ENCODE data around the gene OTUB2.
A peak's percentile ranks its signal among the peaks of the same experiment; 100 is the strongest.

OTUB2 gene

DNA sequence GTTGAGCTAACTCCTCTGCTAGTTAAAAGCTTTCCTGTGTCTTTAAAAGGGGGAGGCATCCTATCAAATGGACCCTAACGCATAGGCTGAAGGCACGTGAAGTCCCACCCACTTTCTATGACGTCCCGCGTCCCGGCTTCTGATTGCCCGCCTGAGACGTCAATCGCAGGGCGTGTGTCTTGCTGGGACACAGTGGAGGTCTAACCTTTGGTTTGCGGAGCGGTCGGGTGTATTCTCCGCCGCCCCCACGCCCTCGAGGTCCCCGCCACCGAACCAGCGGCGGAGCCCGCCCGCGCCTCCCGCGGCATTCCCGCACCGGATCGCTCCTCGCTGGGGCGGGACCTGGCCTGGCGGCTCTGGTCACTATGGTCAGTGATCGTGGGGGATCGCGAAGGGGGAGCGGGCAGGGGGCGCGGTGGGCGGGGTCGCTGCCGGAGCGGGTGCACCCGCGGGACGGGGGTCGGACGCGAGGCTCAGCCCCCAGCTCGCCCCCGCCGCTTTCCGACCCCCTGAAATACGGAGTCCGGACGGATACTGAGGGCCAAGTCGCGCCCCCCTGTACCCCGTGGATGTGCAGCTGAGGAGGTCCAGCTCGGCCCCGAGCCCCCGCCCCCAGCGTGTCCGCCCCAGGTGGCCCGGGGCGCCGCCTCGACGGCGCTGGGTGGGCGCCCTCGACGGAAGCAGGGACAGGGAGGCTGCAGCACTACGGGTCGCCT lies at the start of gene OTUB2:
Gene OTUB2, plus strand, starts transcription at position 168 of the 716 bp plus-strand sequence. Its CDS starts 198 bp downstream, at position 366.
- DNase-seq (ENCODE audit: low read depth) = peak; percentile 98

DNA sequence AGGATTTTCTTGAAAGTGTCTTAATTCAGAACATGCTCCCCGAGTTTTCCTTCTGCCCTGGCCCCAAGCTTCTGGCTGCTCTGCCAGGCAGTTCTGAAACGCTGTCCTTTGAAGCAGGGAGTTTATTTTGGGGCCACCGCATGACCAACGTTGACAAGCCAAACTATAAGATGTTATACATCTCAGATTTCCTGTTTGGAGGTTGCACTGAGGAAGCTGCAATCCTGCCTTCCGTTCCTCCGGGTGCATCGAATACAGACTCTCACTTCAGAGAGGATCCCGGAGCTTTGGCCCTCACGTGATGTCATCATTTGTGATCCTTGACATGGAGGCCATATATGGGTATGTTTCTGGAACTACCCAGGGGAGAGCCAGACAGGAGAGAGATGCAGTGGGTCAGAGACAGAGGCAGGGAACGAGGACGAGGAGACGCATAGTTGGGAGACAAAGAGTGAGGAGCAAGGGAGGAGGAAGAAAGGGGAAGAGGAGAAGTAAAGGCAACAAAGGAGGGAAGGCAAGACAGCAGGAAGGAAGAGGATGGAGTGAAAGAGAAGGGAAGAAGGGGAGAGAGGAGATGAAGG lies 49.6 kb upstream of the OTUB2 start, which contains the start of gene ASB2:
Gene ASB2, minus strand, starts transcription at position 94 of the 581 bp plus-strand sequence. CDS start 12,031 bp downstream, outside the sequence.
- no peak for DNase-seq (ENCODE audit: low read depth)

DNA sequence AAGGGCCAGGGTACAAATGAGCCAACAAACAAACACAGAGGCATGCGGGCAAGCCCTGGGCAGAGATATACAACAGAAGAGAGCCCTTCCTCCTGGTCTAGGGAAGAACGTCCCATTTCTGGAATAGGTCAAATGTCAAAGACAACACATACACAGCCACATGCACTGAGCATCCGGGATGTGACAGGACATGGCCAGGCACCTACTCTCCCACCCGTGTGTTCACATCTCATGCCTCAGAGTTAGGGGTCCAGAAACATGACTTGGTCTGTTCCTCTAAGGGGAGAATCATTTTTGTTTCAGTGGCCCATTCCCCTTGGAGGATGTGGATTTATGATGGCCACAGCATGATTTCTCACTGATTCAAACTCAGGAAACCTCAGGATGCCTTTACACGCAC lies 49.0 kb upstream of the OTUB2 start:
- DNase-seq (ENCODE audit: low read depth) = no peak

DNA sequence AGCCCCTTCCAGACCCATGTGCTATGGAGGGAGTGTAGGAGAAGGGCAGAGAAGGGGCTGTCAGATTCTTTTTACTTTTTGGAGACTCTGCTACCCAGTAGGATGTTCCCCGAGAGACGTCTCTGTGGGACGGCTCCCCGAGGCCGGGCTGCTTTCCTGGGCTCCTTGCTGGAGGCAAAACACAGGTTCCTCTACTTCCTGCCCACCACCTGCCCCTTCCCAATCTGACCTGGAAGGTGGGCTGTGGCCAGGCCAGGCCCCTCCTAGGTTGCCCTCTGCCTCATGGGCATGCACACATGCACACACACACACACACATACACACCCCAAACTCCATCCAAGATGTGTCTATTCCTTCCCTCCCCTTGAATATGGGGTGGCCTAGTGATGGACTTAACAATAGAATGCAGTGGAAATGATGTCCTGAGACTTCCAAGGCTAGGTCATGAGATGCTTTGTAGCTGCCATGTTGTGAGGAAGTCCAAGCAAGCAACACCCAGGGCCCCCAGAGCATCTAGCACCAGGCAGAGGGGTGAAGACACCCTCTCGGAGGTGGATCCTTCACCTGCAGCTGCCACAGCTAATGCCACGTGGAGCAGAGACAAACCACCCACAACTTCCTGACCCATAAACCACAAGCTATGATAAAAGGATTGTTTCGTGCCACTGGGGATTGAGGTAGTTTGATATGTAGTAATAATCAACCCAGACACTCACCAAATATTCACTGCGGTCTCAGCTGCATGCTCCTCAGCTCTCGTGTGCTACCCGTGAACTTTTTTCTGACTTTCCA lies 48.2 kb upstream of the OTUB2 start:
- no peak for DNase-seq (ENCODE audit: low read depth)

DNA sequence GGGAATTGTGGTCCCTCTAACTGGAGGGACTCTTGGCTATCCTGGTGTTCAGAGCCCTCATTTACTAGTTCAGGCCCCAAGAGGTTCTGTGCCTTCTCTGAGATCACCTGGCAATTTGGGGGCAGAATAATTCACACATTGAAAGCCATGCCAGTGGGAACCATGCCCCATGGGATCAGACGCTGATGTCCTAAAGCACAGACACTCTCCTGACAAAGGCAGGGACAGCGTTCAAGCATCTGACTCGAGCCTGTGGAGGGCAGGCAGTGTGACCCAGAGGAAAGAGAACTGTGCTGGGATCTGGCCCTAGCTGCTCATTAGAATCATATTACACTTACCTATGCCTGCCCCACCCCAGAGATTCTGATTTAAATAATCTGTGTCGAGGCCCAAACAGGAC lies 47.4 kb upstream of the OTUB2 start:
- DNase-seq (ENCODE audit: low read depth) = no peak

DNA sequence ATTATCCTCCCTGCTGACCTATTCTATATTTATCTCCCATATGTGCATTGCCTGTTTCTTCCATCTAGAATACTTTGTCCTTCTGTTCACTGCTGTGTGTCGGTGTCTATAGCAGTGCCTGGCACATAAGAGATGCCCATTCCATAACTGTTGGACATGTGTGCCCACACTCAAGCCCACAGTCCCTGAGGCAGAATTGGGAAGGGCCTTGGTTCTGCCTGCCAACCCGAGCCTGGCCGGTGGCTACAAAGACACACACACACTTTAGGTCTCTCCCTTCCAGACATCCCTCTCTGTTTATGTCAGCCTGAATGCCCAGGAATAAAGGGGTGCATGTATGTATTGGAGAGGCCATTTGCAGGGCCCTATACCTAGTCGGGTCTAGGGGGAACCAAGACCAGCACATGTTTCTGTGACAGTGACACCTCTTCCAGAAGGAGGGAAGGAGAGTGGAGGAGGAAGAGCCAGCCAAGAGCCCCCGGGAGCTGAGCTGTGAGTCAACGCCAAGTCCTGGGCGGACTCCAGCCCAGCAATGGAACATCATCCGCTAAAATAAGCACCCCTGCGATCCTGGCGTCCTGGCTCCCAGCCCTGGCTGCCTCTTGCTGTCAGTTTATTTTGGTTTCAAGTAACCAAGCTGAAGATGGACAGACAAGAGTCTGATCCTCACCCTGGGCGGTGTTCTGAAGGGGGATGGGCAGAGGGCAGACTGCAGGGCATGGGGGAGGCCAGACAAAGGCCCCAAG lies 45.5 kb upstream of the OTUB2 start:
- peak; percentile 25 for DNase-seq (ENCODE audit: low read depth)

DNA sequence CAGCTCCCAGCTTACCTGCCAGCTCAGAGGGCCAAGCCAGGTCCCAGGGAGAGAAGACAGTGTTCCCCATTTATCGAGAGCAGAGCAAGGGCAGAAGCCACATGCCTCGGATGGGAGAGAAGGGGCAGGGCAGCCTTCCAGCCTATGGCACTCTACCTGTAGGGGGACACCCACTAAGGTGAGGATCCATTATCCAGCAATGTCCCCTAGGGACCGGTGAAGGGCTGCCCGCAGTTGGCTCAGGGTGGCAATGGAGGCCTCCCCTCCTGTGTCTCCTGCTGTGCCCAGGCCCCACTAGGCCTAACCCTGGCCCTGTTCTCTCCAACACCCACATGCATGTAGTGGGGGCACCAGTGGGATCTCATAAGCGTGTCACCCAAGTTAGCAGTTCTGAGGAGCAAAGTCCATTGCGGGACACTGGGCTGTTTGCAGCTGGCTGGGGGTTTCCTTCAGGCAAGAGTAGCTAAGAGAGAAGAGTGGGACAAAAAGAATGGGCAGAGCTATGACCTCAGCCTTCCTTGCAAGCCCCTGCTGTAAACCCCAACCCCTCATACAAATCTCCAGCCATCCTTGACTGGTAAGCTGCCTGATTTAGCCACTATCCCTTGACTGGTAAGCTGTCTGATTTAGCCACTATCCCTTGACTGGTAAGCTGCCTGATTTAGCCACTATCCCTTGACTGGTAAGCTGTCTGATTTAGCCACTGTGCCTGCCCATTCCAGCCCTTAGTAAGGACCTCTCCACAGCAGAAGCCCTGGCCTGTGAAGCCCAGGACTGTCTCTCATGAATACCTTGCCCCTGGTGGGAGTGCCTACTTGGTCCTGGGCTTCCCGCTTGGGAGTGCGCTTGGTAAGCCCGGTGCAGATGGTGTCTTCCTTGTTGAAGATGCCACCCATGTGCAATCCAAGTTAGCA lies 44.6 kb upstream of the OTUB2 start:
- no peak for DNase-seq (ENCODE audit: low read depth)

DNA sequence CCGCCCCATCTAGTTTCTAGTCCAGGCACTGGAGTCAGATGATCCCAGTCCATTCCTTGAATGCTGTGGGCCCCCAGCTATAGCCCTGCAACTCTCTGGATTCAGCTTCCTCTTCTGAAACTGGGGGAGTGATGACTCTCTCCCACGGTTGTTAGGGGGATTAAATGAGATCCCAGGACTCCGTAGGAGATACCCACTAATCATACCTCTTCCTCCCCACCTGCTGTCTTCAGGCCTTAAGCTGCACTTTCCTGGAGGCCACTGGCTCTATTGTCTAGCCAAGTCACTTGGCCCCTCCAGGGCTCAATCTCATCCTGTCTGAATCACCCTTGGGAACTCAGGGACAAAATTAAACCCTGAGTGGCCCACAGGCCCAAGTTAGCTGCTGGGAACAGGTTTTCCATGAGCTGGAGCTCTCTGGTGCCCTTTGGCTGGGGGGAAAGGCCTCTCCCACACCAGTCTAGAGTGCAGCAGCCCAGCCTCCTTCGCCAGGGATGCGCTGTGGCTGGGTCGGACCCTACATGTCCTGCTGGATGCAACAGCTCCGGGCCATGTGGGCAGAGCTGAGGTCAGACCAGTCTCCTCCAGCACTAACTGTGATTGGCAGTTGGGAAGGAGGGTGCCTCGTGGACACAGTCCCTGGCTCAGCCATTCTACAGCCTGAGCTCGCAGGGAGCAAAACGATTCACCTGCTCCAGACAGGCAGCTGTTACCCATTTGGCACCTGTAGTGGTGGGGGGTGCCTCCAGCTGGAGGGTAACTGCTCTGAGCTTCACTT lies 43.7 kb upstream of the OTUB2 start:
- DNase-seq (ENCODE audit: low read depth) = no peak

DNA sequence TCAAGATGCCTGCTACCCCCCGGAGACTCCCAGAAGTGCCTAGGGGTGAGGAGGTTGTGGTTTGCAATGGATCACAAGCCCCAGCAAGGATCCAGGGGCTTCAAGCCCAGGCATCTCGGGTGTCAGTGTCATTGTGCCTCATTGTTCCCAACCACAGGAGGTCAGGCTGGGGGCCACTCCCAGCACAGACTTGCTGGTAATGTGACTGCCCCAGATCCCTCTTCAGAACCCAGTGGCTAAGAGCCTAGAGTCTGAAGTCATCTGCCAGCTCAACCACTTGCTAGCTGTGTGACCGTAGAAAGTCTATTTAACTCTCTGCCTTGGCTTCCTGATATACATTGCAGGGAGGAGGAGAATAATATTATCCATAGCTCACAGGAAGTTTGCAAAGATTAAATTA lies 42.1 kb upstream of the OTUB2 start:
- peak; percentile 17 for DNase-seq (ENCODE audit: low read depth)

DNA sequence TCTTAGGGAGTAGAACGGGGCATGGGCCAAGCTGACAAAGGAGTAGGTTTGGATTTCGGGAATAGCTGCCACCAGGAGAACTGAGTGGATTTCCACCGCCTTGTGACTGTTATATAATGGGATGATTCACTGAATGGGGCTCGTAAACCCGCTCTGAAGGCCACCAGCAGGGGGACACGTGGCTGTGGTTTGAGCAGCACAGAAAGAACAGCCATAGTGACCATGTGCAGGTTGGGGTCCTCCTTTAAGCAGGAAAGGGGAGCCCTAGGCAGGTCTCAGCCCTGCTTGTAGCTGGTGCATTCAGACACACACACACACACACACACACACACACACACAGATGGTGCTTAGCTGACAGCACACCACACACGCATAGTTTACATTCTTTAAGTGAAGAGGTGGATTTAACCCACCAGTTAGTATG lies 41.1 kb upstream of the OTUB2 start:
- DNase-seq (ENCODE audit: low read depth) = peak; percentile 88

DNA sequence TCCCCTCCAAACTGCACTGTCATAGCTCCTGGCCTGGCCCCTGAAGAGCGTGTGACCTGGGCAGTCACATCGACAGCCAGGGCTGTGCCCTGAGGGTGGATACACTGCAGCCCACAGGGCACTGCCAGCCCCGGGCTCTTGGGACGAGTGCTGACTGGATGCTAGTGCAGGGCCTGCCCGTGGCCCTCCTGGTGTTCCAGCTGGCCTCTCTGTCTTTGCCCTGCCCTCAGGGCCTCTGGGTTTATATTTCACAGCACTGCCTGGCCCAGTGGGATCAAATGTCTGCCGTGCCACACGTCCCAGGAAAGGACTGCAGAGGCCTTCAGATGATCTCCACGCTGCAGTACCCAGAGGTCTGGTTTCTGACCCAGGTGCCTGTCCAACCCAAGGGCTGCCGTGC lies 39.2 kb upstream of the OTUB2 start:
- no peak for DNase-seq (ENCODE audit: low read depth)

DNA sequence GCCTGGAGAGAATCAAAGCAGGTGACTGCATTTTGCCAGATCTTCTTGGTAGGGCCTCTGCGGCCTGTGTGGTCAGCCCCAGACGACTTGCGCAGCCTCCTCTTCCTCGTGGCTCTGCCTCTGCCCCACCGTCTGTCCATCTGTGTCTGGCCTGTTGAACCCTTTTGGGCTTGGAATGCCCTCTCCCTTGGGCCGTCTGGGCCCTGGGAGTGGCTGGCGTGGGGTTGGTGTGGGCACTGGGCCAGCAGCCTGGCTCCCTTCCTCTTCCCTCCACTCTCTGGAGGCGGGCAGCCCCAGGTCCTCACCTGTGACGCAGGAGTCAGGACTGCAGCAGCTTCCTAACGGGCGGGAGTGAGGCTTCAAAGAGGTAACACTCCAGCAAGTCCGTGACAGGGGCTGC lies 38.8 kb upstream of the OTUB2 start:
- DNase-seq (ENCODE audit: low read depth) = no peak

DNA sequence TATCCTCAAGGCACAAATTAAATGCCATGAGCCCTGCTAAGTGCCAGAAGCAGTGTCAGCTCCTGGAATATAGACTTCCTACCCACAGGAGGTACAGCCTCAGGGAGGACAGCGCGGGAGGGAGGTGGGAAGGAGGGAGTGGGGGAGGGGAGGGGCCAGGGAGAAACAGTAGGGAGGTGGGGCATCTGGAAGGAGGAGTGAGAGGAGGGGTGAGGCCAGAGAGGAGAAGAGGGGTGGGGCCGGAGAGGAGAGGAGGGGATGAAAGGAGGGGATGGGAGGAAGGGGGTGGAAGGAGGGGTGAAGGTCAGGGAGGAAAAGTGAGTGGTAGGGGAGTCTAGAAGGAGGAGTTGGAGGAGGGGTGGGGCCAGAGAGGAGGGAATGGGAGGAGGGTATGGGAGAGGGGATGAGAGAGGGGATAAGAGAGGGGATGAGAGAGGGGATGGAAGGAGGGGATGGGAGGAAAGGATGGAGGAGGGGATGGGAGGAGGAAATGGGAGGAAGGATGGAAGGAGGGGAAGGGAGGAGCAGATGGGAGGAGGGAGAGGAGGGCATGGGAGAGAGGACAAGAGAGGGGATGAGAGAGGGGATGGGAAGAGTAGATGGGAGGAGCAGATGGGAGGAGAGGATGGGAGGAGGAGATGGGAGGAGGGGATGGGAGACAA lies 38.2 kb upstream of the OTUB2 start:
- DNase-seq (ENCODE audit: low read depth) = no peak

DNA sequence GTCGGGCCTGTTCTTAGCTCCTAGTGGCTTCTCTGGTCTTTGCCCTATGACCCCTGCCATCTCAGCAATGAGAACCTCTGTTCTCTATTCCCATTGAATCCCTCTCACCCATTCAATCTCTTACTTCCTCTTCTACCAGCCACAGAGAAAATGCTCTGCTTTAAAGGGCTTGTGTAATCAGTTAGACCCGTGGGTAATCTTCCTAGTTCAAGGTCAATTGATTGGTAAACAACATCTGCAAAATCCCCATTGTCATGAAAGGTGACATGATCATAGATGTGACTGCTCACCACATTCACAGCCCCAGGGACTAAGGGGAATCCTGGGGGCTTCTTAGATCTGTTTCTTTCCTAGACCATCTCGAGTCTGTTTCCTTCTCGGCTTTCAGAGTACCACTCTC lies 36.2 kb upstream of the OTUB2 start:
- DNase-seq (ENCODE audit: low read depth) = no peak

DNA sequence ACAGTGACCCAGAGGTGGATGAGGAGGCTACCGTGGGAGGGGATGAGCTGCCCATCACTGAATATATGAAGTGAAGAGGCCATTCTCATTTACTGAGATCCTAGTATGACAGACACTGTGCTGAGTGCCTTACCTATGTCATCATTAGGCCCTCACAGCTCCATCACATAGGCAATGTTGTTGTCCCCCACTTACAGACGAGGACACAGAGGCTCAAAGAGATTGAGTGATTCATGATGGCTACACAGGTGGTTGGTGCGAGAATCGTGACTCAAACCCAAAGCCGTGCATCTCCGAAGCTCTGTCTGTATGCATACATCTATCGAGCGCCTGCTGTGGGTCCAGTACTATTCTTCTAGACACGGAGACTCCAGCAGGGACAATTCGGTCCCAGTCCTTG lies 34.9 kb upstream of the OTUB2 start:
- no peak for DNase-seq (ENCODE audit: low read depth)

DNA sequence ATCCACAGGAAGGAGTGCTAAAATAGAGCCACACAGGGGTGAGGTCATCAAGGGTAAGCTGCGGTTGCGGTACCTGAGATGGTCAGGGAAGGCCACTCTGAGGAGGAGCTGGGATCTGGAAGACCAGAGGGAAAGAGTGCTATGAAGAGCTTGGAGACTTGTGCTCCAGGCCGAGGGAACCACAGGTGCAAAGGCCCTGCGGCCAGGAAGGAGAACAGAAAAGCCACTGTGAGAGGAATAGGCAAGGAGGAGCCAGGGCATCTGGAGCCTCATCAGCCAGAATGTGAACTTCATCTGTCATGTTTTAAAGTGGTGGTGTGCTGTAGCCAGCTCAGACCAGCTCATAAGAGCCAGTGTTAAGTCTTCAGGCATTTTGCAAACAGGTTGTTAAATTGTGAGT lies 34.5 kb upstream of the OTUB2 start:
- DNase-seq (ENCODE audit: low read depth) = no peak

DNA sequence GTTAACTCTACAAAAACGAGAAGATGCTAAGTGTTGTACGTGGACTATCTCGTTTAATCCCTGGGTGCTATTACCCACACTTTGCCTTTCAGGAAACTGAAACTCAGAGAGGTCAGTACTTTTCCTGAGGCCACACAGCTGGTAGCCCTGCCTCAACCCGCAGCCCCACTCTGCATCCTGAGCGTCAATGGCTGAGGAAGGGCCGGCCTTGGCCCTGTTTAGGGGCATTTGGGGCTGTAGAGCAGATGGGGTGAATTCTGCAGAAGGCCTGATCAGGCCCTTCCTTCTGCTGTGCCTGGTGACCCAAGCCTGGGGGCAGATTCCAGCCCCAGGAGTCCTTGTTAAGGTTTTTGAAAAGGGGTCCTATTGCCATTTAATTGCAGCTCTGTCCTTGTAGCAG lies 32.8 kb upstream of the OTUB2 start:
- DNase-seq (ENCODE audit: low read depth) = no peak

DNA sequence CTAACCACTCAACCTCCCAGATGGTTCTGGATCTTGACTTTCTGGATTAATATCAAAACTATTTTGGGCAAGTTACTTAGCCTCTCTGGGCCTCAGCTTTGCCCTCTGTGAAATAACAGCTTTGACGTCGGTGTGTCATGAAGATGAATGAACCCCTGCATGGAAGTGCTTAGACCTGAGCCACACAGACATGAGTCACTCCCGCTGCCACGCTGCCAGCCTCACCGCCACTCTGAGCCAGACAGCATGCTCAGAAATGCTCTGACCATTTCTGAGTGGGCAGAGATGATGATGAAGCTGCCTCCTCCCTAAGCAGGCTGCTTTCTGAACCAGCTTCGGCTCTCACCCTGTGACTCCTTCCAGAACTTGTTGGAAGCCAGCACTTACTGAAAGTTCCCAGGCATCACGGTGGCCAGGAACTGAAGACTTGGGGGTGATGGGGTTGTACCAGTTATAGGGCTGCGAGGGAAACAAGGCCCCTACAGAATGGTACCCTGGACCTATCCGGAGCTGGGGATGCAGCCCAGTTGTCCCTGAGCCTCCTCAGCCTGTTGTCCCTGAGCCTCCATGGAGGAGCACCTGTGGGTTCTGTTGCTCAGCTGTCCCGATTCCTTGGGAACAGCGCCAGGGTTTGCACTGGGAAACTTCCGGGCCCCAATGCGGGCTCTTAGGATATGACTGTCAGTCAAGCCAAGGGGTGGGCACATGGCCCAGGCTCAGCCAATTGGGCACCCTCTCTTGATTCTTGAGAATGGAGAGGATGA lies 31.0 kb upstream of the OTUB2 start:
- peak; percentile 29 for DNase-seq (ENCODE audit: low read depth)

DNA sequence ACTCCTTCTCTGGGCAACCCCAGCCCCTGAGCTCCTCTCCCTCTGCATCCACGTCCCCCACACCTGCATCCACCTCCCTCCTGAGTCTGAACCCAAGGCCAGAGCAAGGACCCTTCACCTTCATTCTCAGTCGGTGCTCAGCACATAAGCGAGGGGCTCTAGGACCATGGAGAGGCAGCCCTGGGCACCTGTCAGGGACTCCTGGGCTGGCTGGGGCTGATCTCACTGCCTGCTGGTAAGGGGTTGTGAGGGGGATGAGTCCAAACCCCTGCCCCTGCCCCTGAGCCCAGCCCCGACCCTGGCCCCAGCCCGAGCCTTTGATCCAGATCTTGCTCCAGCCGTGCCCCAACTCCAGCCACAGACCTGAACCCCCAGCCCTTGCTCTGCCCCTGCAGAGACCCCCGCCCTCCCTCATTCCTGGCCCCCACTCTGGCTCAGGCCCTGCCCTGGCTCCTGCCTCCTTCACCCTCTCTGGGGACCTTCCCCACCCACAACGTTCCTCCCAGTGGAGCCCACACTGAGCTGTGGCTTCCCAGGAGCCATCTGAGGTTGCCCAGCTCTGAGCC lies 29.9 kb upstream of the OTUB2 start:
- DNase-seq (ENCODE audit: low read depth) = no peak

All from iris pigment epithelial cell (primary cell).